ENCODE measurements around the gene S100PBP. TPM values are rescaled to one million over a fixed set of nuclear protein-coding genes. Genes with fewer than 3 reads are reported as not detected.

S100PBP gene
- polyA plus RNA-seq, 1 of the 3 experiments (the other 2 are of a cell fraction), result 13.2 TPM

DNA sequence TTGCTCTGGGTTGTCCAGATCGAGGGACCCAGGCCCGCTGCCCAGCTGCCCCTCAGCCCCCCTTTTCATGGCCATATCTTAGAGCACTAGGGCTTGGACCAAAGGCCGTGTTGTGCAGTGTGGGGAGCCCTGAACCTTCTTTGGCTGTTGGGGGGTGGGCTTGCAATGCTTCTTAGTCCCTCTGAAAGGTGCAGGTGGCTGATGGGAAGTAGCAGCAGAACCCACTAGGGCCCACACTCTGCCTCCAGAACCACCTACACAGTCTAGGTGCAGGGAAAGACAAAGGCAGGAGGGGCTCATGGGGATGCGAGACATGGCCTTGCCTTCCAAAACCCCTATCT lies 66.5 kb downstream of the S100PBP start:
- 0 out of 2 replicates have a peak, but pooled peaks cover 4% of the 10 kb centered on the region for H4K20me1 ChIP-seq (ENCODE audit: insufficient read depth)
- no peak overlapping the region for H3K27ac ChIP-seq (ENCODE audit: low read depth in 2 of 2, low read length in 1 of 2)
- peaks cover 0 to 4% of the 10 kb centered on the region in 2 experiments; a peak in 1 of 4 replicates for H3K4me1 ChIP-seq (ENCODE audit: control insufficient read depth in 1 of 2, insufficient read depth in 2 of 2, low read depth in 1 of 2, low read length in 1 of 2)
- no peak overlapping the region for H3K4me3 ChIP-seq (ENCODE audit: low read depth in 2 of 2, low read length in 1 of 2)
- WGBS (ENCODE audit: low lambda C conversion rate), result 87% methylated on average over 3 of the region's 4 CpGs
- no peaks in the 10 kb centered on the region for H3K36me3 ChIP-seq (replicated peaks in 1 of 2; ENCODE audit: control insufficient read depth in 1 of 2, insufficient read depth in 2 of 2, low read length in 1 of 2)
- TF ChIP-seq, protein P1, sequence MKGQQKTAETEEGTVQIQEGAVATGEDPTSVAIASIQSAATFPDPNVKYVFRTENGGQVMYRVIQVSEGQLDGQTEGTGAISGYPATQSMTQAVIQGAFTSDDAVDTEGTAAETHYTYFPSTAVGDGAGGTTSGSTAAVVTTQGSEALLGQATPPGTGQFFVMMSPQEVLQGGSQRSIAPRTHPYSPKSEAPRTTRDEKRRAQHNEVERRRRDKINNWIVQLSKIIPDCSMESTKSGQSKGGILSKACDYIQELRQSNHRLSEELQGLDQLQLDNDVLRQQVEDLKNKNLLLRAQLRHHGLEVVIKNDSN (IDR thresholded peaks at IDR 0.05; ENCODE audit: borderline replicate concordance, low read depth), result no peak
- TF ChIP-seq ELF1 (IDR thresholded peaks at IDR 0.05) (no peak), EP300 (IDR thresholded peaks at IDR 0.05; ENCODE audit: borderline replicate concordance in 1 of 2, low read depth in 1 of 2, low read length in 1 of 2) (no peak), TAF1 (IDR thresholded peaks at IDR 0.05; ENCODE audit: borderline replicate concordance, low read depth, low read length) (no peak), FOXJ3 (CRISPR knock-in tag; IDR thresholded peaks at IDR 0.05) (no peak), RXRA (IDR thresholded peaks at IDR 0.05; ENCODE audit: borderline replicate concordance, low read depth) (no peak), GABPA (IDR thresholded peaks at IDR 0.05; ENCODE audit: low read depth) (no peak), JUND (IDR thresholded peaks at IDR 0.05) (no peak), RAD21 (IDR thresholded peaks at IDR 0.05; ENCODE audit: low read length) (no peak), RFX5 (IDR thresholded peaks at IDR 0.05; ENCODE audit: low read length) (no peak), YY1 (IDR thresholded peaks at IDR 0.05; ENCODE audit: low read depth) (no peak), SMC3 (IDR thresholded peaks at IDR 0.05; ENCODE audit: low read depth, low read length) (no peak), TEAD4 (IDR thresholded peaks at IDR 0.05; ENCODE audit: borderline replicate concordance, insufficient read depth) (no peak), CHD2 (IDR thresholded peaks at IDR 0.05; ENCODE audit: low read length, partially characterized antibody) (no peak)
- TF ChIP-seq, protein P2, sequence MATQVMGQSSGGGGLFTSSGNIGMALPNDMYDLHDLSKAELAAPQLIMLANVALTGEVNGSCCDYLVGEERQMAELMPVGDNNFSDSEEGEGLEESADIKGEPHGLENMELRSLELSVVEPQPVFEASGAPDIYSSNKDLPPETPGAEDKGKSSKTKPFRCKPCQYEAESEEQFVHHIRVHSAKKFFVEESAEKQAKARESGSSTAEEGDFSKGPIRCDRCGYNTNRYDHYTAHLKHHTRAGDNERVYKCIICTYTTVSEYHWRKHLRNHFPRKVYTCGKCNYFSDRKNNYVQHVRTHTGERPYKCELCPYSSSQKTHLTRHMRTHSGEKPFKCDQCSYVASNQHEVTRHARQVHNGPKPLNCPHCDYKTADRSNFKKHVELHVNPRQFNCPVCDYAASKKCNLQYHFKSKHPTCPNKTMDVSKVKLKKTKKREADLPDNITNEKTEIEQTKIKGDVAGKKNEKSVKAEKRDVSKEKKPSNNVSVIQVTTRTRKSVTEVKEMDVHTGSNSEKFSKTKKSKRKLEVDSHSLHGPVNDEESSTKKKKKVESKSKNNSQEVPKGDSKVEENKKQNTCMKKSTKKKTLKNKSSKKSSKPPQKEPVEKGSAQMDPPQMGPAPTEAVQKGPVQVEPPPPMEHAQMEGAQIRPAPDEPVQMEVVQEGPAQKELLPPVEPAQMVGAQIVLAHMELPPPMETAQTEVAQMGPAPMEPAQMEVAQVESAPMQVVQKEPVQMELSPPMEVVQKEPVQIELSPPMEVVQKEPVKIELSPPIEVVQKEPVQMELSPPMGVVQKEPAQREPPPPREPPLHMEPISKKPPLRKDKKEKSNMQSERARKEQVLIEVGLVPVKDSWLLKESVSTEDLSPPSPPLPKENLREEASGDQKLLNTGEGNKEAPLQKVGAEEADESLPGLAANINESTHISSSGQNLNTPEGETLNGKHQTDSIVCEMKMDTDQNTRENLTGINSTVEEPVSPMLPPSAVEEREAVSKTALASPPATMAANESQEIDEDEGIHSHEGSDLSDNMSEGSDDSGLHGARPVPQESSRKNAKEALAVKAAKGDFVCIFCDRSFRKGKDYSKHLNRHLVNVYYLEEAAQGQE (IDR thresholded peaks at IDR 0.05; ENCODE audit: low read depth, low read length), result no peak
- TF ChIP-seq, protein P3, sequence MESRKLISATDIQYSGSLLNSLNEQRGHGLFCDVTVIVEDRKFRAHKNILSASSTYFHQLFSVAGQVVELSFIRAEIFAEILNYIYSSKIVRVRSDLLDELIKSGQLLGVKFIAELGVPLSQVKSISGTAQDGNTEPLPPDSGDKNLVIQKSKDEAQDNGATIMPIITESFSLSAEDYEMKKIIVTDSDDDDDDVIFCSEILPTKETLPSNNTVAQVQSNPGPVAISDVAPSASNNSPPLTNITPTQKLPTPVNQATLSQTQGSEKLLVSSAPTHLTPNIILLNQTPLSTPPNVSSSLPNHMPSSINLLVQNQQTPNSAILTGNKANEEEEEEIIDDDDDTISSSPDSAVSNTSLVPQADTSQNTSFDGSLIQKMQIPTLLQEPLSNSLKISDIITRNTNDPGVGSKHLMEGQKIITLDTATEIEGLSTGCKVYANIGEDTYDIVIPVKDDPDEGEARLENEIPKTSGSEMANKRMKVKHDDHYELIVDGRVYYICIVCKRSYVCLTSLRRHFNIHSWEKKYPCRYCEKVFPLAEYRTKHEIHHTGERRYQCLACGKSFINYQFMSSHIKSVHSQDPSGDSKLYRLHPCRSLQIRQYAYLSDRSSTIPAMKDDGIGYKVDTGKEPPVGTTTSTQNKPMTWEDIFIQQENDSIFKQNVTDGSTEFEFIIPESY (IDR thresholded peaks at IDR 0.05; ENCODE audit: borderline replicate concordance, low read depth), result no peak
- TF ChIP-seq, protein P4, sequence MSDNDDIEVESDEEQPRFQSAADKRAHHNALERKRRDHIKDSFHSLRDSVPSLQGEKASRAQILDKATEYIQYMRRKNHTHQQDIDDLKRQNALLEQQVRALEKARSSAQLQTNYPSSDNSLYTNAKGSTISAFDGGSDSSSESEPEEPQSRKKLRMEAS (IDR thresholded peaks at IDR 0.05; ENCODE audit: low read depth), result no peak
- TF ChIP-seq, protein P5, sequence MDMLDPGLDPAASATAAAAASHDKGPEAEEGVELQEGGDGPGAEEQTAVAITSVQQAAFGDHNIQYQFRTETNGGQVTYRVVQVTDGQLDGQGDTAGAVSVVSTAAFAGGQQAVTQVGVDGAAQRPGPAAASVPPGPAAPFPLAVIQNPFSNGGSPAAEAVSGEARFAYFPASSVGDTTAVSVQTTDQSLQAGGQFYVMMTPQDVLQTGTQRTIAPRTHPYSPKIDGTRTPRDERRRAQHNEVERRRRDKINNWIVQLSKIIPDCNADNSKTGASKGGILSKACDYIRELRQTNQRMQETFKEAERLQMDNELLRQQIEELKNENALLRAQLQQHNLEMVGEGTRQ (IDR thresholded peaks at IDR 0.05; ENCODE audit: borderline replicate concordance, low read depth, low read length), result no peak
- ChIA-PET CTCF (interaction anchor here (5.1 to 9.0 kb wide), 2 partner anchors 7 to 12 kb away, joined by 37 to 46 read pairs; partner anchors contain the start of gene FNDC5), POLR2A (no interaction called here)
- H3K9me3 ChIP-seq, result no peaks in the 10 kb centered on the region
- DNase-seq, result no peak
- H3K27me3 ChIP-seq (ENCODE audit: insufficient read depth), result no peaks in the 10 kb centered on the region; the same call in 1 of the 2 replicates
- no peaks in the 10 kb centered on the region for H3K79me2 ChIP-seq (ENCODE audit: insufficient read depth)
- no peak overlapping the region for H3K4me2 ChIP-seq
- no peaks in the 10 kb centered on the region for H3F3A ChIP-seq (replicated peaks; ENCODE audit: insufficient read depth)
- H2AFZ ChIP-seq (ENCODE audit: low read depth), result no peak overlapping the region
- H3K9ac ChIP-seq, result no peak overlapping the region
- no peaks in the 10 kb centered on the region for H3K9me2 ChIP-seq

Data from SK-N-SH (cell line).